Cerebellar cortex (tissue), 1 donor: ENCODE data around the gene RASAL3.

Experiments
- DNase-seq: peaks from one replicate; pipeline ENCODE4 v3.0.0-alpha.2; 2015; ENCODE audit warnings: low spot score

The RASAL3 gene

DNA sequence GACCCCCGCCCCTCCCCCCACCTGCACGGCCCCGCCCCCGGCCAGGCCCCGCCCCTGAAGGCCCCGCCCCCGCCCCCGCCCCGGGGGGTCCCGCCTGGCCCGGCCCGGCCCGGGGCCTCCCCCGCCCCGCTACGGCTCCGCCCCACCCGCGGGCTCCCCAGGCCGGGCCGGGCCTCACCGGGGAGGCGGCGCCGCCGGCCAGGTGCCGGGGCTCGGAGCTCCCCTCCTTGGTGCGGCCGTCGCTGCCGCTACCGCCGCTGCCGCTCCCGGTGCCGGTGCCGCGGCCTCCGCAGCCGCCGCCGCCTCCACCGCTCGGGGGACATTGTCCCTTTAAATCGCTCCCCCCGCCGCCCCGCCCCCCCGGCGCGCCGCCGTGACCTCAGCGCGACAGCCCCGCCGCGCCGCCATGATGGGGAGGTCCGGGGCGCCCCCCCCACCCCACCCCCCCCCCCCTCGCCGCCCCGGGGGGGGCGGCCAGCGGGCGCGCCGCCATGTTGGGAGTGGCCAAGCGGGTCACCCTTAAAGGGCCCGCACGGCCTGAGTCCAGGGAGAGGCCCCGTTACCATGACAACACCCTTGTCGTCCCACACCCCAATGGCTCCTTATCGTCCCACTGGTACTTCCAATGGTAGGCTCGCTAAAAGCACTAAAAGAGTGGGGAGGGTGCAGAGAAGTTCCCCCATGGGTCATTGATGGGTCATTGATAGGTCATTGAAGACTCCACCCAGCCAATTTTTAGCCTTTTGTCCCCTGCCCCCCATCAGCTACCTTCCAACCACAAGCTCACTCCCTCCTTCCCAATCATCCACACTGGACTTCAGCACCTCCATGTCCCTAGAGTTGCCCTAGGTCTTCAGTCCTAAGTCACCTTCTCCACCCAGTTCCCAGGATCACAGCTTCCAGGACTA lies 14.5 kb downstream of the RASAL3 start, which contains the start of gene WIZ:
Gene WIZ (minus strand): TSS at position 337 of the 908 bp plus-strand sequence. CDS start 1,649 bp downstream, outside the sequence.
- peak; percentile 82 for DNase-seq

- DNase-seq: peak; percentile 70
These were observed 15.3 kb downstream of the RASAL3 start for GRCh38 chr19:15448778-15449619.

- no peak for DNase-seq
These were observed 16.1 kb downstream of the RASAL3 start for GRCh38 chr19:15448044-15448777.

- DNase-seq: no peak
These were observed 17.3 kb downstream of the RASAL3 start for GRCh38 chr19:15447057-15447456.

DNA sequence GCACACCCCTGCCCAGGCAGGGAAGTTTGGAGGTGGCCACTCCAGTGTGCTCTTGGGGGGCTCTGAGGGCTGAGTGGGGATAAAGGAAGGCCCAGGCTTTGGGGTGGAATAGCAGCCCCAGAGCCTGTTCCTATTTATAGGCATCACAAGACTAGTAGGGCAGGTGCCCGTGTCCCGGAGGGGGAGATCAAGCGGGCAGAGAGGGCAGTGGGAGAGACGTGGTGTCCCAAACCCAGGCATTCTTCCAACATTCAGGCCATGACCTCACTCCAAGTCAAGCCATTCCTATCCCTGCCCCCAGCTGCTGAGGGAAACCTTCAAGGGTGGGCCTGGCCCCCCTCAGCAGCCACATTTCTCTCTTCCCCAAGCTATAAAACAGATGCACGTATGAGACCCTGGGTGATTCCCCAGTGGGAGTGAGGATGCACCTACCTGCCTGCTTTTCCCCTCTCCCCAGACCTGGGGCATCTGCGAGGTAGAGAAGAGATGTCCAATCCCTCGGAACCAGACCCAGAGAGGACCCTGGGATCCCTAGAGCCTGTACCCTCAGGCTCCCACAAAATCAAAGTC lies 18.5 kb downstream of the RASAL3 start:
- DNase-seq: no peak

DNA sequence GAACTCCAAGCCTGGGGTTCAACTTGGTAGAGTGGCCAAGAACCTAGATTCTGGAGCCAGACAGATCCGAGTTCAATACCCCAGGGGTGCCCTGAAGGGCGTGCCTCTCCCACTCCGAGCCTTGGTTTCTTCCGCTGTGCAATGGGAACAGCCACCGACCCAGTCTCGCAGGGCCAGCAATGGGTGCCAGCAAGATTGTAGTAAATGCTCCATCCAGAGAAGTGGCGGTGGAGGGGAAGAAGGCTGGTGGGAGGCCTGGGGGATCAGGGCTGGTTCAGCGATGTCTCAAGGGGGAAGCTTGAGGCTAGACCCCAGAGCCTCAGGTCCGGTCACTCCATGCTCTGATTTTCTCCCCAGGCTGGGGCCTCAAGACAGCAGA lies 19.1 kb downstream of the RASAL3 start:
- DNase-seq: no peak

GRCh38 chr19:15444505-15445226 lies 19.7 kb downstream of the RASAL3 start:
- no peak for DNase-seq

DNA sequence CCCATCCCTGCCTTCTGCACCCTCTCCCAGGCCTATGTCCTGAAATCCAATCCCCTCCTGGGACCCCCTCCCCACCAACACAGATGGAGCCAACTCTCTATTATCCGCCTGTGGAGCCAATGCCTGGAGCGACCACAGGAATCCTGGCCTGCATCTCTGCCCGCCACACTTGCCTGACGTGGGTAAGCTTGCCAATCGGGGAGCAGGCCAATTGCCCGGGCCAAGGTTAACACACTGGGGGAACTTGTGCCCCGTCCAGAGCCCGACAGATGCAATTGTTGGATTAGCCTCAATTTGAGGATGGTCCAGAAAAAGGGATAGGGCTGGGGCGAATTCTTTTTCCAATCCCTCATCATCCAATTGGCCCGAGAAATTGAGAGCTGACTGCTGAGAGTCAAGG lies 20.5 kb downstream of the RASAL3 start:
- DNase-seq: peak; percentile 31

GRCh38 chr19:15443325-15443724 lies 21.0 kb downstream of the RASAL3 start:
- DNase-seq: no peak

GRCh38 chr19:15442142-15442920 lies 22.0 kb downstream of the RASAL3 start:
- DNase-seq: no peak

- no peak for DNase-seq
These were observed 23.0 kb downstream of the RASAL3 start for GRCh38 chr19:15441317-15441716.

- DNase-seq: no peak
These were observed 24.3 kb downstream of the RASAL3 start for GRCh38 chr19:15439821-15440641.

GRCh38 chr19:15439078-15439799 lies 25.1 kb downstream of the RASAL3 start:
- DNase-seq: no peak

- no peak for DNase-seq
These were observed 25.8 kb downstream of the RASAL3 start for GRCh38 chr19:15438577-15438976.

GRCh38 chr19:15438124-15438496 lies 26.2 kb downstream of the RASAL3 start:
- DNase-seq: no peak

GRCh38 chr19:15437355-15438123 lies 26.8 kb downstream of the RASAL3 start:
- DNase-seq: no peak

DNA sequence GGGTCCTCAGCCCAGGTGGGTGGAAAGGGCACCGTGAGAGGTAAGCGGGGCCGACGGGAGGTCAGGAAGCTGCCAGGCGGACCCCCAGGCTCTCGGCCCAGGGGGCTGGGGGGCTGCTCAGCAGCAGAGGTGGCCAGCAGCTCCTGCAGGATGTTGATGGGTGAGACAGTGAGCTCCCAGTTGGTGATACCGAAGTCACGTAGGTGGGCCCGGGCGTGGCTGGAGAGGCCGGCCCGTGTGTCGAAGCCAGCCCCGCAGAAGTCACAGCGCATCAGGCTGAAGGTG lies 27.6 kb downstream of the RASAL3 start:
- DNase-seq: no peak
